ENCODE data around the gene CYBA.

Gene CYBA

DNA sequence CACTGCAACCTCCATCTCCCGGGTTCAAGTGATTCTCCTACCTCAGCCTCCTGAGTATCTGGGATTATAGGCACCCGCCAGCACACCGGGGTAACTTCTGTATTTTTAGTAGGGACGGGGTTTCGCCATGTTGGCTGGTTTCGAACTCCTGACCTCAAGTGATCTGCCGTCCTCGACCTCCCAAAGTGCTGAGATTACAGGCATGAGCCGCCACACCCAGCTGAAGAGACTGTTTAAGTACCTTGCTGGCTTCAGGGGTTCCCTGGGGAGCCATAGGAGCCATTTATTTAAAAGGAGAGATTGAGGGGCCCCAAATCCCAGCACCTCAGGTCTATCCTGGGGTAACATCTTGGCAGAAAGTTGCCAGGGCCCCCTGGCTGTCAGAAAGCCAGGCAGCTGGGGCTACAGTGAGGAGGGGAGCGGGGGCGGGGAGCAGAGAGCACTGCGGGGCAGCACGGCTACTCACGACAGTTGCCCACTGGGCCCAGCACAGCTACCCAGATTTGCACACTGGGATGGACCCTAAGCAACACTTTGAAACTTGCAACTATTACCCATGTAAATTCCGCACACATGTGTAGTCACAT lies 33.8 kb upstream of the CYBA start:
- TF ChIP-seq, protein P1, sequence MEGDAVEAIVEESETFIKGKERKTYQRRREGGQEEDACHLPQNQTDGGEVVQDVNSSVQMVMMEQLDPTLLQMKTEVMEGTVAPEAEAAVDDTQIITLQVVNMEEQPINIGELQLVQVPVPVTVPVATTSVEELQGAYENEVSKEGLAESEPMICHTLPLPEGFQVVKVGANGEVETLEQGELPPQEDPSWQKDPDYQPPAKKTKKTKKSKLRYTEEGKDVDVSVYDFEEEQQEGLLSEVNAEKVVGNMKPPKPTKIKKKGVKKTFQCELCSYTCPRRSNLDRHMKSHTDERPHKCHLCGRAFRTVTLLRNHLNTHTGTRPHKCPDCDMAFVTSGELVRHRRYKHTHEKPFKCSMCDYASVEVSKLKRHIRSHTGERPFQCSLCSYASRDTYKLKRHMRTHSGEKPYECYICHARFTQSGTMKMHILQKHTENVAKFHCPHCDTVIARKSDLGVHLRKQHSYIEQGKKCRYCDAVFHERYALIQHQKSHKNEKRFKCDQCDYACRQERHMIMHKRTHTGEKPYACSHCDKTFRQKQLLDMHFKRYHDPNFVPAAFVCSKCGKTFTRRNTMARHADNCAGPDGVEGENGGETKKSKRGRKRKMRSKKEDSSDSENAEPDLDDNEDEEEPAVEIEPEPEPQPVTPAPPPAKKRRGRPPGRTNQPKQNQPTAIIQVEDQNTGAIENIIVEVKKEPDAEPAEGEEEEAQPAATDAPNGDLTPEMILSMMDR (IDR thresholded peaks at IDR 0.05; ENCODE audit: poor library complexity, severe bottlenecking), result no peak
- Histone ChIP-seq H3K27ac (ENCODE audit: poor library complexity, severe bottlenecking) (no peak overlapping the region), H3K27me3 (ENCODE audit: insufficient read depth, poor library complexity, severe bottlenecking) (peaks cover 24% of the 10 kb centered on the region), H3K9me3 (ENCODE audit: severe bottlenecking) (no peaks in the 10 kb centered on the region), H3K4me3 (ENCODE audit: severe bottlenecking) (no peak overlapping the region), H3K4me1 (ENCODE audit: insufficient read depth, poor library complexity, severe bottlenecking) (no peaks in the 10 kb centered on the region), H3K36me3 (ENCODE audit: low read depth) (no peaks in the 10 kb centered on the region)
- no peak for DNase-seq (ENCODE audit: low spot score)
- no peak for ATAC-seq (ENCODE audit: low read depth)

DNA sequence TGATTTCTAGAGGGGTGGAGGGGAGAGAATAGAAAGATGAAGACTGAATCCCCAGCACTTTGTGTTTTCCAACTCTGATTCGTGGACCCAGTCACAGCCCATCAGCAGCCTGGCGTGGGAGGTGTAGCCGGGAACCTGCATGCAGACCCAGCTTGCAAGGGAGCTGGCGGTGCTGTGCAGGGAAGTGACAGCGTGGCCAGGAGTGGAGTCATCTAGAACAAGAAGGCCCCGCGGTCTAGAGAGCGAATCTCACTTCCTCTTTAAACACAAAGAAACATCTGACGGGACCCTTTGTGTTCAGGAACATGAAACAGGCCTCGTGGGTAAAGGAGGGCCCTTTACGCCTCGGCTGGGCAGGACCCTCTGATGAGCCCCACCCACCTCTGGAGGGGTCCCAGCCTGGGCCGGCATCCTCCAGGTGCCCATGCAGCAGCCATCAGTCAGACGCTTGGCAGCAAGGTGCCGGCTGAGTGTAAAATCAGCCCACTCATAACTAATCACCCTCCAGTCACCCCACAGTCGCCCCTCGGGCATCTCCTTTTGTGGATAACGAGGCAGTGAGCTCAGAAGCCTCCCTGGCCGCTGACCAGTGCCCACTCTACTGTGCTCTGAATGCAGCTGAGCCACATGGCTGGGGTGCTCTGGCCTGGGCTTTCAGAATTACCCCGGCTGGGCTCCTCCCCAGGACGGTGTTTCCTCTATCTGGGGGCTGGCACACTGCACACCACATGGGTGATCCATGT lies 31.0 kb upstream of the CYBA start:
- H3K36me3 ChIP-seq (ENCODE audit: low read depth), result no peaks in the 10 kb centered on the region
- DNase-seq (ENCODE audit: low spot score) (peak; percentile 62), ATAC-seq (ENCODE audit: low read depth) (no peak)
- peaks cover 5% of the 10 kb centered on the region for H3K4me1 ChIP-seq (ENCODE audit: insufficient read depth, poor library complexity, severe bottlenecking)
- no peak overlapping the region for H3K27ac ChIP-seq (ENCODE audit: poor library complexity, severe bottlenecking)
- H3K9me3 ChIP-seq (ENCODE audit: severe bottlenecking), result no peaks in the 10 kb centered on the region
- peaks cover 16% of the 10 kb centered on the region for H3K27me3 ChIP-seq (ENCODE audit: insufficient read depth, poor library complexity, severe bottlenecking)
- no peak overlapping the region for H3K4me3 ChIP-seq (ENCODE audit: severe bottlenecking)
- TF ChIP-seq, protein P1 (IDR thresholded peaks at IDR 0.05; ENCODE audit: poor library complexity, severe bottlenecking), result no peak

DNA sequence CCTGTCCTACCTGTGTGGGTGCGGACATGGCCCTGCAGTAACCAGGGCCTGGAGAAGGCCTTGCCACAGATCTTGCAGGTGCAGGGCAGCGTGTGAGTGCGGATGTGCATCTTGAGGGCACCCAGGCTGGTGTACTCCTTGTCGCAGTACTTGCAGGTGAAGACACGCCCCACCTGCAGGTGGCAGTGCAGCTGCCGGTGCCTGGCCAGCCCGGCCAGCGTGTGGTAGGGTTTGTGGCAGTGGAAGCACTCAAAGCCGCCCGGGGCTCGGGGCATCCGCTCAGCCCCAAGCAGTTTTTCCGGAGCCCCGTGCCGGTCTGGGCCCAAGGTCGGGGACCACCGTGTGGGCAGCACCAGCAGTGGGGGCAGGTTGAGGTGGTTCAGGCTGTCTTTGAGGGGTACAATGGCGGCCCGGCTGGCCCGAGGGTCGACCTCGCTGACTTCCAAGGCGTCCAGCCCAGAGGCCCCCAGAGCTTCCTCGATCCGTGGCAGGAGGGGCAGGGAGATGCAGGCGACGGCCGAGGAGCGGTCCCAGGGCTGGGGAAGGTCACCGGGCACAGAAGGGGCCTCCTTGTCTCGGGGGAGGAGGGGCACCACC lies 30.3 kb upstream of the CYBA start:
- Histone ChIP-seq H3K9me3 (ENCODE audit: severe bottlenecking) (no peaks in the 10 kb centered on the region), H3K27me3 (ENCODE audit: insufficient read depth, poor library complexity, severe bottlenecking) (peaks cover 15% of the 10 kb centered on the region), H3K4me3 (ENCODE audit: severe bottlenecking) (no peak overlapping the region), H3K36me3 (ENCODE audit: low read depth) (no peaks in the 10 kb centered on the region), H3K4me1 (ENCODE audit: insufficient read depth, poor library complexity, severe bottlenecking) (peaks cover 5% of the 10 kb centered on the region), H3K27ac (ENCODE audit: poor library complexity, severe bottlenecking) (no peak overlapping the region)
- ATAC-seq (ENCODE audit: low read depth) (no peak), DNase-seq (ENCODE audit: low spot score) (peak; percentile 68)
- TF ChIP-seq, protein P1 (IDR thresholded peaks at IDR 0.05; ENCODE audit: poor library complexity, severe bottlenecking), result peak; percentile 32

DNA sequence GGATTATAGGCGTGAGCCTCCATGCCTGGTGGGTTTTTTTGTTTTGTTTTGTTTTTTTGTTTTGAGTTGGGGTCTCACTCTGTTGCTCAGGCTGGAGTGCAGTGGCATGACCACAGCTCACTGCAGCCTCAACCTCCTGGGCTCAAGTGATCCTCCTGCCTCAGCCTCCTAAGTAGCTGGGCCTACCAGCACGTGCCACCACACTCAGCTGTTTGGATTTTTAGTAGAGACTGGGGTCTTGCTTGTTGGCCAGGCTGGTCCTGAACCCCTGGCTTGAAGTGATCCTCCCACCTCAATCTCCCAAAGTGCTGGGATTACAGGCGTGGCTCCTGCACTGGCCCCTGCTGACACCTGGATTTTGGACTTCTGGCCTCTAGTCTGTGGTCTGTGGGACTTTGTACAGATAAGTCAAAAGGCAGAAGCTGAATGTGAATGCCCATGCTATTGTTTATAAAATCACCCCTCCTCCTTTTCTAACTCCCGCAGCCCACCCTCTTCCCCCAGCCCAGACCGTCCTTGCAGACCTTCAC lies 29.8 kb upstream of the CYBA start:
- Histone ChIP-seq H3K27ac (ENCODE audit: poor library complexity, severe bottlenecking) (no peak overlapping the region), H3K4me1 (ENCODE audit: insufficient read depth, poor library complexity, severe bottlenecking) (peaks cover 5% of the 10 kb centered on the region), H3K4me3 (ENCODE audit: severe bottlenecking) (no peak overlapping the region), H3K36me3 (ENCODE audit: low read depth) (no peaks in the 10 kb centered on the region), H3K27me3 (ENCODE audit: insufficient read depth, poor library complexity, severe bottlenecking) (peaks cover 15% of the 10 kb centered on the region), H3K9me3 (ENCODE audit: severe bottlenecking) (no peaks in the 10 kb centered on the region)
- ATAC-seq (ENCODE audit: low read depth), result no peak
- TF ChIP-seq, protein P1 (IDR thresholded peaks at IDR 0.05; ENCODE audit: poor library complexity, severe bottlenecking), result no peak
- DNase-seq (ENCODE audit: low spot score), result no peak

Measured in RWPE2 (cell line).